SK-N-SH treated with all-trans-retinoic acid at 6 μM for 48 hours (cell line): ENCODE results near the gene MAB21L3.

Experiments used
- ATAC-seq: fragments of 200-7000 bp; cut with Tn5 transposase; 3 replicates; pipeline ENCODE4 v1.9.1; 2020; ENCODE audit warnings: mild to moderate bottlenecking, moderate library complexity
- ISL1 ChIP-seq: fragments of 250-450 bp; sonication (Bioruptor Pico); IDR thresholded peaks from 2 replicates; pipeline ENCODE4 v2.1.2; 2022; ENCODE audit warnings: mild to moderate bottlenecking, moderate library complexity
- RARB ChIP-seq: fragments of 250-450 bp; sonication (Bioruptor Pico); IDR thresholded peaks from 2 replicates; pipeline ENCODE4 v1.8.0; 2021; ENCODE audit warnings: mild to moderate bottlenecking, moderate library complexity
- TCF4 ChIP-seq: fragments of 250-450 bp; sonication (Bioruptor Pico); IDR thresholded peaks from 2 replicates; pipeline ENCODE4 v1.8.0; 2021; ENCODE audit warnings: mild to moderate bottlenecking, moderate library complexity, borderline replicate concordance
- ZFP3 ChIP-seq: fragments of 250-450 bp; sonication (Bioruptor Pico); IDR thresholded peaks from 2 replicates; pipeline ENCODE4 v1.5.0; 2020; ENCODE audit warnings: mild to moderate bottlenecking, moderate library complexity
- ZNF565 ChIP-seq: fragments of 450-650 bp; formaldehyde crosslinking; conservative IDR thresholded peaks from 2 replicates; pipeline ENCODE4 v1.5.0; 2020; ENCODE audit warnings: low read depth, mild to moderate bottlenecking, moderate library complexity
- ZNF70 ChIP-seq: fragments of 450-650 bp; formaldehyde crosslinking; IDR thresholded peaks from 2 replicates; pipeline ENCODE4 v1.5.0; 2020; ENCODE audit warnings: mild to moderate bottlenecking, moderate library complexity
- TF ChIP-seq, protein P1 (sequence below): fragments of 250-450 bp; sonication (Bioruptor Pico); IDR thresholded peaks from 2 replicates; pipeline ENCODE4 v1.5.1; 2020; ENCODE audit warnings: low read depth, mild to moderate bottlenecking, moderate library complexity

Gene MAB21L3

GRCh38 chr1:116182019-116182714, 71.0 kb downstream of the MAB21L3 start:
- TF ChIP-seq ZNF70 (CRISPR knock-in tag) (no peak), RARB (CRISPR knock-in tag) (no peak), ZNF565 (CRISPR knock-in tag) (no peak), TCF4 (CRISPR knock-in tag) (no peak), ZFP3 (CRISPR knock-in tag) (no peak), ISL1 (CRISPR knock-in tag) (peak; percentile 48; the same call in 1 of the 2 replicates)
- TF ChIP-seq, protein P1, sequence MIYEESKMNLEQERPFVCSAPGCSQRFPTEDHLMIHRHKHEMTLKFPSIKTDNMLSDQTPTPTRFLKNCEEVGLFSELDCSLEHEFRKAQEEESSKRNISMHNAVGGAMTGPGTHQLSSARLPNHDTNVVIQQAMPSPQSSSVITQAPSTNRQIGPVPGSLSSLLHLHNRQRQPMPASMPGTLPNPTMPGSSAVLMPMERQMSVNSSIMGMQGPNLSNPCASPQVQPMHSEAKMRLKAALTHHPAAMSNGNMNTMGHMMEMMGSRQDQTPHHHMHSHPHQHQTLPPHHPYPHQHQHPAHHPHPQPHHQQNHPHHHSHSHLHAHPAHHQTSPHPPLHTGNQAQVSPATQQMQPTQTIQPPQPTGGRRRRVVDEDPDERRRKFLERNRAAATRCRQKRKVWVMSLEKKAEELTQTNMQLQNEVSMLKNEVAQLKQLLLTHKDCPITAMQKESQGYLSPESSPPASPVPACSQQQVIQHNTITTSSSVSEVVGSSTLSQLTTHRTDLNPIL: no peak

More at GRCh38 chr1:116182019-116182714, 71.0 kb downstream of the MAB21L3 start:
- no peak for ATAC-seq
